ENCODE measurements around the gene C2orf78.
A peak's percentile ranks its signal among the peaks of the same experiment; 100 is the strongest.
"Not testable (repeated sequence)": the region's sequence is repeated elsewhere in the genome, so short reads cannot be mapped to it uniquely, and the experiment has no call there.

Gene C2orf78

DNA sequence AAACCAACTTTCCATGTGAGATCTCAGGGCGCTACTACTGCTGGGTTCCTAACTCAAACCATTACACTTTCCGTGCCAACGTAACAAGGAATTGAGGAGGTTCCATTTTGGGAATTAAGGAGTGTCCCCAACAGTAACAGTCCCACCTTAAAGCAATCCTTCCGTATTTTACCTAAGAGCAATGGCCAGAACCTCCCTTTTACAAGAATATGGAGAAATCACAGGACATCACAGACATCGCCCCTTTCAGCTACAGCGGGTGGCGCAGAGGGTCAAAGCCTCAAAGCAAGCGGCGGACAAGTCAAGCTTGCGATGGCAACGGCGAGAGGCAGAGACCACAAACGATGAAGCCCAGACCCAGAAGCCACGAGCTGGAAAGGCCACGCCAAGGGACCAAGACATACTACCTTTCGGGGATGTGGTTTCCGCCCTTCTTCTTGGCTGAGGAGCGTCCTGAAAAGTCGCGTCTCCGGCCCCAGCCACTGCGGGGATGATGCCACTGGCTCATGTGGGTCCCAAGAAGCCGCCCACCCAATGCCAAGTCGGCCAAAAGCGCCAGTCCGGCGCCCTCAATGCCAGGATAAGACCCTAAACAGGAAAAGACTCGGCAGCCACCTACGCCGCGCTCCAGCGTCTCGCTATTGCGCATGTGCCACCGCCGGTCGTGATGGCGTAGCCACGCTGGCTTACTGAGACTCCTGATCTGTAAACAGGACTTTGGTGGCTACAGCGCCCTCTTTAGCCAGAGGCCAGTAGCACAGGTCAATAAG, 4.3 kb upstream of the C2orf78 start, which contains the start of gene DUSP11:
TSS of gene DUSP11 (minus strand) at position 637 of the 770 bp plus-strand sequence. CDS start at position 508, 129 bp downstream.
- peak; percentile 97 for DNase-seq

DNA sequence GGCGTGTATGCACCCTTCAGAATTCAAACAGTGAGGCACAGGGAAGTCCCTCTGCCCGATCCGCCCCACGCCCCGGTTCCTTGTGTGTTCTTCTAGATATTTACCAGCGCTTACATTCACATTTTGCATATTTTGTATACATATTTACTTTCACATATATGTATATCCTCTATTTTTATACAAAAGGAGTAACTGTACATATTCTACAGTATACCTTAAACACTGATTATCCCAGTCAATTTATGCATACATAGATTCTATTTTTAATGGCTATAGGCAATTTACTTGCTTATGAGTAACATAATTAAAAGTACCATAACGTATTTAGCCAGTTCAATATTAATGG, 3.8 kb upstream of the C2orf78 start:
- DNase-seq = no peak

DNA sequence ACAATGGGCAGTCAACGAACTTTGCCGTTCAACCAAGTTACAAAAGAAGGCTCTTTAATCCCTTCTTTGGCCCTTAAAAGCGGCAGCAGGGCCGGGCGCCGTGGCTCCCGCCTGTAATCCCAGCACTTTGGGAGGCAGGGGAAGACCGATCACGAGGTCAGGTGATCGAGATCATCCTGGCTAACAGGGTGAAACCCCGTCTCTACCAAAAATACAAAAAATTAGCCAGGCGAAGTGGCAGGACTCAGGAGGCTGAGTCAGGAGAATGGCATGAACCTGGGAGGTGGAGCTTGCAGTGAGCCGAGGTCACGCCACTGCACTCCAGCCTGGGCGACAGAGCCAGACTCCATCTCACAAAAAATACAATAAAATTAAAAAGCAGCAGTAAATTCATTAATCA, 581 bp upstream of the C2orf78 start:
- DNase-seq = not testable (repeated sequence)

DNA sequence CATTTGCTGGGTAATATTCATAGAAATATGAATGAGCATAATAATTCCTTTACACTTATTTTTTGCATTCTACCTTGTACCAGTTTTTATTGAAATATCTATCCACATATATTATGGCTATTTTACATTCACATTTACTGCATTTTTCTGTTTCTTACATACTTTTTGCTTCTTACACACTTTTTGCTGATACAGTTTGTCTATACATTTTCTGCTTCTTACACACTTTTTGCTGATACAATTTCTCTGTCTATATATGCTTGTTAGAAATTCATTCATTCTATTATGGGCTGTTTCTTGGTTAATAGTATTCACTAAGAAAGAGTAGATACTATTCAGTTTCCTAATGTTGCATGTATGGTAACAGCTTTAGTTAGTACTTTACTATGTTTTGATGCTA, 27.9 kb downstream of the C2orf78 start:
- no peak for DNase-seq

DNA sequence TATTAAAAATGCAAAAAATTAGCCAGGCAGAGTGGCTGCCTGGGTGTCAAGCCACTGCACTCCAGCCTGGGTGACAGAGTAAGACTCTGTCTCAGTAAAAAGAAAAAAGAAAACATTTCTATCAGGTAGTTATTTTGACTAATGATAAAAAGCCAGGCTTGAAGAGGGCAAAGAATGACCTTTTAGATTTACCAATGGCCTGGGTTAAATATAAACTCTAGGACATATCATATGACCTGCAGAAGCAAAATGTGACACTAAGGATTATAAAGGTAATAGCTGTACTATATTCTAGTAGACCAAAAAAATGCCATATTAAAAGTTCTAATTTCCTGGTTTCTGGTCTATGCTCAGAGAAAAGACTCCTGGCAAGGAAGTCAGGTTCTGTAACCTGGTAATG, 28.7 kb downstream of the C2orf78 start:
- no peak for DNase-seq

DNA sequence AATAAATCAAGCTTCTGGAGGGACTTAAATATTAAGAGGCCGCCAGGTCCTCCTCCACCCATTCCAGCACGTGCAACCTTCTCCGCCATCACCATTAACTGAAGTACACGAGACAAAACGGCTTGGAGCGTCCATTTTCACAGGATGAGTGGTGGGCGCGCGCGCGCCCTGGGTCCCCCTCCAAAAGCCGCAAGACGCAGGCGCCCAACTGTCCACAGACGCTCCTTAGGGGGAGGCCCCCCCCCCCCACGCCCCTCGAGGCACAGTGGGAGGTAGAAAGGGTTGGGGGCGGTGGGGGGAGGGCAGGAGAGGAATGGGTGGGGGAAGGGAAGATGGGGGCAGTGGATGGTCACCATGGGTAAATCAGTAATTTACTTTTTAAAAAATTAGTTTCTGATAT, 34.3 kb downstream of the C2orf78 start:
- no peak for DNase-seq

DNA sequence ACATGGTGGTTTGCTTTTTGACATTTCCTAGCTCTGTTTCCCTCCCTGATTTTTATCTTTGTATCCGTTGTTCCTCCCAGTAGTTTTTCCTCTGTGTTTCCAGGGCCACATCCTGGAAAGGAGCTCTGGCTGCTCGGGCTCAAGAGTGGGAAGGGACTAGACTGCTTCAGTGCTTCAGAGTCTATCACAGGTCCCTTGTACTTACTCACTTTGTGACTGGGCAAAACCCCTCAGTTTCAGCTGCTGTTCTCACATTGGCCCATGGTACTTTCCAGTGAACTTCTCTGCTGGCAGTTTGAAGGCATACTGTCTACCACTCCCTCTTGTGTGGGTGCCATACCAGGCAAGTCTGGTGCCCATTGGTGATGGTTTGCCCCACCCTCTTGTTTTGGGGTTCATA, 37.2 kb downstream of the C2orf78 start:
- no peak for DNase-seq

DNA sequence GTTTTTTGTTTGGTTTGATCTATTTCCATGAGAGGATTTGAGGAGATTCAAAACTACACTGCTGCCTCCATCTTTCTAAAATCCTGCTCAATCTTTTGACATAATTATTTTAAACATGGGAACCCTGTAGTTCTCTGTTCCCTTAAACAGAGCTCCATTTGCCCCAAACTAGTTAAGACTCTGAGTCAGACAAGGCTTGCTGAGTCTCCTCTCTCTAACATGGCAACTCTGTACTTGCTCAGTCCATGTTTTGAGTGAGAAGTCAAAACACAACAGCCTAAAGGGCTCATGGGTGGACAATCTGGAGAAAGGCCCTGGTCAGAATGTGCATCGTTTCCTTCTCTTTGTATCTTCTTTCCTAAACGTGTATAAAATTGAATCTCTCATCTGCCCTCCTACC, 37.7 kb downstream of the C2orf78 start:
- no peak for DNase-seq

DNA sequence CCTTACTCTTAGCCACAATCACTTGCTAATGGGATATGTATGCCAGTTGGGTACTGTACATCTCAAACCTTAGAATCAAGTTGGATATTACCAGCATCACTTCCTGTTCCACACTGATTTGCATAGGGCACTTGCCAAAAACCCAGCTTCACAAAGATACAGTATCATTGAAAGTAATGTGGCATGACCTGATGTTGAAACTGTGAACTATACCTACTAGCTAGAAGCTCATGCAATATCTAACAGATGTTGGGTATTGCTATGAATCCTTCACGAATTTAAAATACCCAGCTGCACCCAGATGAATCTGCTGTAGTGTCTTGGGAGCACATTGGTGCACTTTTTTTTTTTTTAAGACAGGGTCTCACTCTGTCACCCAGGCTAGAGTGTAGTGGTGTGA, 38.3 kb downstream of the C2orf78 start:
- no peak for DNase-seq

DNA sequence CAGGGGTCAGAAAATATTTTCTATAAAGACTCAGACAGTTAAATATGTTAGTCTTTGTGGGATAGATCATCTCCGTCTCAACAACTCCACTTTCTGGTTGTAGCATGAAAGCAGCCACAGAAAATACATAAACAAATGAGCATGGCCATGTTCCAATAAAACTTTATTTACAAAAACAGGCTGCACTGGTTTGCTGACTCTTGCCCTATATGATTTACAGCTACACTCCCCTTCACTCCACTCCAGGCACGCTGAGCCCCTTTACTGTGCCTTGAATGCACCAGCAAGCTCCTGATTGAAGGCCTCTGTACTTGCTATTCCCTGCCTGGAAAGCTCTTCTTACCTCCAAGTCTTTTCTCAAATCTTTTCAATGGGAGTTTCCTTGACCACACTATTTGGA, 39.0 kb downstream of the C2orf78 start:
- no peak for DNase-seq

DNA sequence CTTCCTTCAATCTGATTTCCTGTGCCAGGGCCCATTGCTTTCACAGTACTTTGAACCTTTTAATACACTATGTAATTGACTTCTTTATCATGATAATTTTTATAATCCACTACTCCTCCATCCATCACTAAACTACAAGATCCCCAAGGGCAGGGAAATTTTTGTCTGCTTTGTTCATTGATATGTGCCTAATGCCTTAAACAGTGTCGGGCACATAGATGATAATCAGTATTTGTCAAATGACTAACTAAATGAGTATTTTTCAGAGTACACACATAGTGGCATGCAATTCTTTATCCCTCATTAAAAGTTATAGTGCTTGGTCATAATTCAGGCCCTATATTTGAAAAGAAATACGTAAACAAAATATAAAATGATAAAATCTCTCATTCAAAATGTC, 39.4 kb downstream of the C2orf78 start:
- DNase-seq = no peak

DNA sequence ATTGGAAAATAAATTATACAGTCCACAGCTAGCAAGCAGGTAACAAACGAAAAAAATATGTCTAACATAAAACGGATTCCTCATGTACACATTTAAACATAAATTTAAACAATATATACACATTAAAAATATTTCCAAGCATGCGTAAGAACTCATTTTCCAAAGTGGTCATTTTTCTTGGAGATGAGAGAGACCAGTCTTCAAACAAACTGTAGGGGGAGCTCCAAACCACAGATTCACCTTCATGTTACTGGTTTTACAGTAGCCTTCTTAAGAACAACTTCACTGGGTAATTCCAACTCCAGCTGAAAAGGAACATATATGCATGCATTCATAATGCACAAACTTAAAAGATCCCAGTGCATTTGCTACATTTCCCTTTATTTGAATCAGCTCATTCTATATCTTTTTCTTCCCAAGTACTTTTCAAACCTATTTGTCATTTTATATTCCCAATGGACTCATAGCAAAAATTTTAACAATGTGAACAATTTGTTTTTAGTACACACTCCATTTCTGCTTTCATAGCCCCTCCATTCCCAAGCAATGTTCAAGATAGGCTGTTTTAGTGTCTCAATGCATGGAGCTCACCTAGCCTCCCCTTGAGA, 40.0 kb downstream of the C2orf78 start:
- peak; percentile 48 for DNase-seq

DNA sequence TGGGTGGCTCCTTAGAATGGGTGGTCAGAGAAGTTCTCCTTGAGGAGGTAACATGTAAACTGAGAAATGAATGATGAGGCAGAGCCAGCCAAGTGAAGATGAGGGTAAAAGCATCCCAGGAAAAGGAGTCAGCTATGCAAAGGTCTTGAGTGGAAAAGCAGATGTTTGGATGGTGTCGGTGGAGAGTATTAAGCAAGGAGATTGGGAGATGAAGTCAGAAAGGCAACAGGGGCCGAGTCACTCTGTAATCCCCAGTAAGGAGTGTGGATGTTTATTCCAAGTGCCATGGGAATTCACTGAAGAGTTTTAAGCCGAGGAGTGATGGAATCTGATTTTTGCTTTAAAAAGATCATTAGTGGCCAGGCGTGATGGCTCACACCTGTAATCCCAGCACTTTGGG, 41.4 kb downstream of the C2orf78 start:
- DNase-seq = no peak

DNA sequence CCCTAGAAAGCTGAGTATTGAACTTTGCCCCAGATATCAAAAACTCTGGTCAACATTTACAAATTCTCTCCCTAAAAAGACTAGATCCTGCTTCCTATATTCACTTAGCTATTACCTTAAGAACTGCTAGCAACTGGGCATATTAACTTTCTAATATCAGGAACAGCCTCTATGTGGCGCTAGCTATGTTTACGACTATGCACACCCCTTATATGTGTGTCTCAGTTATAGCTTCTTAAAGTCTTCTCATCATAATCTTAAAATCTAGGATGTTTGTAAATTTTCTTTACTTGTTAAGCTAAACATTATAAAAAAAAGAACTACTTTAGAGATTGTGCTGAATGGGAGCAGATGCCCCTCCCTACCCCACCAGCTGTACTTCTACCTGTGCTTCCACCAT, 43.0 kb downstream of the C2orf78 start:
- DNase-seq = no peak

DNA sequence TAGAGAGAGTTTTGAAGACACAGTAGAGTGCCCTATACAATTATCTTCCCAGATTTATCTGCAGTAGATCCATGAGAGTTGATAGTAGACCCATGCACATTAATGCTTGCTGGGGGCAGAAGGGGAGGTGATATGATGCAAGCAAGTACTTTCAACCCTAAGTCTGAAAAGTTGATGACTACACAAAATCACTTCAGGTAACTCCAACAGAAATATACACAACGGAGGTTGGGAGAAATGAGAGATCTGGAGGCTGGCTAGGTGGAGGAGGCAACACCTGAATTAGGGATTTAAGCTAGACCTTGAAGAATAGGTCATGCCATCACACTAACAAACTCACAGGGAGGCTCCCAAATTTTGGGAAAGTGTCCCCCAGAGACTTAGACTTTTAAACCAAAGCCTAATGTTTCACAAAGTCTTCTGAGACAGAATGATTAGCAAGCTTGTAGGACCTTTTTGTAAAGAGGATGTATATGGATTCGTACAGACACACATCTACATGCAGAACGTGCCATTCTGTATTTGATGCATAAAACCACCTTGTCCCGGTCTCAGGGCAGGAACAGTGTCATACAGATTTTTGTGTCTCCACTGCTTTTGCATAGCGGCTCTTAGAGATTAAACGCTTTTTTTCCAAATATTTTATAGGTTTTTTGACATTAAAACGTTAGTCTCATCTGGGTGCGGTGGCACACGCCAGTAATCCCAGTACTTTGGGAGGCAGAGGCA, 43.8 kb downstream of the C2orf78 start:
- no peak for DNase-seq

DNA sequence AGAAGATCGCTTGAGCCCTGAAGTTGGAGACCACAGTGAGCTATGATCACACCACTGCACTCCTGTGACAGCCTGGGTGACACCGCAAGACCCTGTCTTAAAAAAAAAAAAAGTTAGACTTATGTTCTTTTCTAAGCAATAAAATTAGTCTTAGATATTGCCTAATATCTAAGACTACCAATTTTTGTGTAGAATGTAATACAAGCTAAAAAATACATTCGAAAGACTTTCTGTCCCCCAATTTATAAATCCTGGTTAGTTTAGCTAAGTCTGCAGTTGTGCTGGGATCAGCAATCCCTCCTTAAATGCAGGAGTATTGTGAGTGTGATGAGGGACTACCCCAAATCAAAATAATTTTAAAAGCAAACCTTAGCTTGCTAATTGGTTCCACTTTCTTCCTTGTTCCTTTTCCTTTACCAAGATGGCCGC, 44.4 kb downstream of the C2orf78 start:
- DNase-seq = no peak

DNA sequence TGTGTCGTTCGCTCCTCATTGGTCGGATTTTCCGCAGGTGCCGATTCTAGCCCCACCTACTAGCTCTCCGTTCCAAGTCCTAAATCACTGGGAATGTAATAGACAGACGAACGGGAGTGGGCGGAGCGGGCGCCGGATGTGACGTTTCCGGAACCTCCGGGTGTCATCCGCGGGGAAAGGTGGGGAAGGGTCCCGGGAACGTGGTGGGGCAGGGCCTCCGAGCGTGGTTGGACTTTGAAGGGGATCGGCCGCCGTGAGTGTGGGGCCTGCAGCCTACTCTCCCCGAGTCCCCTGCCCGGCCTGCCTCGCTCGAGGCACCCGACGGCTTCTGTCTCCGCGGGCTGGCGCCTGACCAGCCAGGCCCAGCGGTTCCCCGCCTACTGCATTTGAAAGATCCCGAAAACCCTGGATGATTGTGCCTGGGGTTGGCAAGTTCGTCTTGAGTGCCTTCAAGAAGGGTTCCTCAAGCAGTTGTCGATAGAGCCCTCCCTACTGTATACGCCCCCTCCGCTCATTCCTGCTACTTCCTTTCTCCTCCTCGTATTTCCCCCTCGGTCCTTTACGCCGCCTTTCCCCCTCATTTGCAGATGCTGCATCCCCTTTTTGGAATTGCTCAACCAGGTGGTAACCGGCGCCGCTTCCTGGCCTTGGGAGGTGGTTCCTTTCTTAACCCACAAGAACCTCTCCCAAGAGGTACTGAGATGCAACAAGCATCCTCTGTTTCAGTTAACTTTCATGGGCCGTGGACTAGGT, 45.0 kb downstream of the C2orf78 start, which contains the start of gene STAMBP:
TSS of gene STAMBP (plus strand) at position 144 of the 753 bp plus-strand sequence. CDS start 1,896 bp downstream, outside the sequence.
- DNase-seq = peak; percentile 95

DNA sequence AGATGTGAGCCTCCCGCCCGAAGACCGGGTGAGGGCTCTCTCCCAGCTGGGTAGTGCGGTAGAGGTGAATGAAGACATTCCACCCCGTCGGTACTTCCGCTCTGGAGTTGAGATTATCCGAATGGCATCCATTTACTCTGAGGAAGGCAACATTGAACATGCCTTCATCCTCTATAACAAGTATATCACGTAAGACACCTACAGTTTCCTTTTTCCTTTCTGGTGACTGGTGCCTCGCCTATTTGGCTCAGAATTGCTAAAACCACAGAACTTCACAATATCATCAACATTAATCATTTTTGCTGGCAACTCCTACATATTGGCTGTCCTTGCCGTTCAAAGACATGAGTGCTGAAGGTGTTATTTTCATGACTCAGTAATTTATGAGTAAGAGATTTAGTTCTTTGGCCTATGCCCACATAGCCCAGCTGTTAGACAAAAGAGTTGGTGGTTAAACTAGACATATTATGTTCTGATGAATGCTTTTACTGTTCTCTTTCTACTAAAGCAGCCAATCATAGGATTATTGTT, 47.0 kb downstream of the C2orf78 start:
- DNase-seq = peak; percentile 15

DNA sequence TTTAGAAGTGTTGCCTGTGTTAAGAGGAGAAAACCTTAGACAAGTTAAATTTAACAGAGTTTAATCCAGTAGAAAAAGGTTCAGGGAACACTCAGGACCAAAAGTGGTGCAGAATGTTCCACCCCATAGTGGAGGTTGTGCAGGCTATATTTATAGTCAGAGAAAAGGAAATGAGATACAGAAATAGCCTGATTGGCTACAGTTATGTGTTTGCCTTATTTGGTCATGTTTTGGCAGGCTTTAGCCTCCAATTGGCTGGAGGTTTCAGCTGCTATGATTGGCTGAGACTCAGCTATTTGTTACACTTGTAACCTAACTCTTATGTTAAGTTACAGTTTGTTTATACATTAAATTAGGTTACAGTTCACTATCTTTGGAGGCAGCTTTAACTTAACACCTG, 48.9 kb downstream of the C2orf78 start:
- no peak for DNase-seq

DNA sequence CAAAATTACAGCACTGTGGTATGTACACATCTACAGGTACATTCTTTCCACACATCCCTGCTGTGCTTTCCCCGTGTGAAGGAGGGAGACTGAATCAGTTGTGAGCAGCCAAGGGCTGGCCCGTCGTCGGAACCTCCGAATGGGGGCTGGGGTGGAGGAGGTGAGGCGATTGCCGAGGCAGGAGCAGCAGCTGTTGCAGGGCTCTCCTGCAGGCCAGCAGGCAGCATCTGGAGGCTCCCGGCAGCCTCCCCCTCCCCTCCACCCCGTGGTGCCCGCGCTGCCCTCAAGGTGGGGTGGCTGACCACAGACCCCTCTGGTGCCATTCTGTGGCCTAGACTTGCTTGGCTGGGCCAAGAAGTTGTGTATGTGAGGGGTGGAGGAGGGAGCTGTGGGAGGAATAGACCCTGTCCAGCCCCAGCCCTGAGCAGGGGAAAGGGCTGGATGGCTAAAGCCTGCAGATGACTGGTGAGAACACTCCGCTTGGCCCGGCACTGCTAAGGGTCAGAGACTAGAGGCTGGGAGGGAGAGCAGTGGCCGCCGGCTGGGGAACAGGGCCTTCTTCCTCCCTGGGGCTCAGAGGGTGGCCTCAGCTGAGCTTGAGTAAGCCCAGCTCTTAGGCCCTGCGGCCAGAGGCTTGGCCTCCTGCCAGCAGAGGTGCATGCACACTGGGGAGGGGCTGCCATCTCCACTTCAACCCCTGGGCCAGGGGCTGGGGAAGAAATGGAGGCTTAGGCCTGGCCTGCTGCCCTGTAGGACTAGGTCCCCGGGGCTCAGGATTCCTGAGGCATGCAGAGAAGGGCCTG, 52.4 kb downstream of the C2orf78 start:
- DNase-seq = no peak

DNA sequence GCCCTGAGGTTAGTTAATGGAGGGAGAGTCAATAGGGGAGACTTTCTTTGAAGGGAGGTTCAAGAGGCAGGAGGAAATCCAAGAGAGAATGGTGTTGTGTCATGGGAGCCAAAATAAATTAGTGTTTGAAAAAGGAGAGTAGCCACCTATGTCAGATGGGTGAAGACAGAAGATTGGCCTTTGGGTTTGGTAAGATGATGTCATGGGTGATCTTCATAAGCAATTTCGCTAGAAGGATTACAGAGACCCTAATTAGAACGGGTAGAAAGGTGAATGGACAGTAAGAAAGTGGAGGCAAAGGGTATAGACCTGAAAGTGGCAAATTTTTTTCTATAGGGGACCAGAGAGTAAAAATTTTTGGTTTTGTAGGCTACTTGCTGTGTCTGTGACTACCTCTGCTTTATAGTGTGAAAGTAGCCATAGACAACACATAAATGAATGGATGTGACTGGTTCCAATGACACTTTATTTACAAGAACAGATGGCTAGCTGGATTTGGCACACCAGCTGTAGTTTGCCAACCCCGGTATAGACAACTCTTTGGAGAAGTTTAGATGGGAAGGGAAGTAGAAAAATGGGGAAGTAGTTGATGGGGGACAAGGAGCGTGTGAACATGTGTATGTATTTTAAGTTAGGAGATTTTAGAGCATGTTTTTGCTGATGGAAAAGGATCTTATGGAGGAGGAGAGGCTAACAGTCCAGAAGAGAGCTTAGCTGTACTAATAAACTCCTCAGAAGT, 54.0 kb downstream of the C2orf78 start:
- no peak for DNase-seq

Measured in CD4-positive, alpha-beta T cell treated with Interleukin-6 for 4 hours (primary cell).